Stimulated activated effector memory CD8-positive, alpha-beta T cell treated with anti-CD3 and anti-CD28 coated beads, Interleukin-12 subunit alpha, Interleukin-12 subunit beta, amount 100 ng/mL, for 72 hours (primary cell): ENCODE data around the gene INPP5K.
A peak's percentile ranks its signal among the peaks of the same experiment; 100 is the strongest.

Source experiments
- ATAC-seq: fragments of 150-1000 bp; cut with Tn5 transposase; 2 replicates; pipeline ENCODE4 v1.10.0; 2021
- DNase-seq, 2 donors: peaks; one replicate each; pipeline ENCODE4 v3.0.0; 2021 to 2022; ENCODE audit warnings: low spot score in 2 of 2
- H3K27ac Mint-ChIP-seq: one replicate; pipeline ENCODE4 v1.8.0; 2022; ENCODE audit warnings: mild to moderate bottlenecking, mixed read lengths
- H3K36me3 Mint-ChIP-seq: one replicate; pipeline ENCODE4 v1.8.0; 2022; ENCODE audit warnings: mild to moderate bottlenecking, mixed read lengths
- H3K4me1 Mint-ChIP-seq: one replicate; pipeline ENCODE4 v1.8.0; 2022; ENCODE audit warnings: mixed read lengths
- H3K4me3 Mint-ChIP-seq: one replicate; pipeline ENCODE4 v1.8.0; 2022; ENCODE audit warnings: mild to moderate bottlenecking, mixed read lengths
- H3K9me3 Mint-ChIP-seq: one replicate; pipeline ENCODE4 v1.8.0; 2022; ENCODE audit warnings: mixed read lengths

INPP5K gene

GRCh38 chr17:1471490-1471889 lies 44.9 kb downstream of the INPP5K start:
- DNase-seq (no peak), ATAC-seq (no peak)
- Mint-ChIP-seq H3K9me3 (no peaks in the 10 kb centered on the region), H3K36me3 (peaks cover 62% of the 10 kb centered on the region), H3K27ac (no peak overlapping the region), H3K4me1 (peaks cover 18% of the 10 kb centered on the region), H3K4me3 (no peak overlapping the region)

GRCh38 chr17:1470755-1471462 lies 45.5 kb downstream of the INPP5K start:
- Mint-ChIP-seq H3K4me1 (peaks cover 18% of the 10 kb centered on the region), H3K4me3 (no peak overlapping the region)

DNA sequence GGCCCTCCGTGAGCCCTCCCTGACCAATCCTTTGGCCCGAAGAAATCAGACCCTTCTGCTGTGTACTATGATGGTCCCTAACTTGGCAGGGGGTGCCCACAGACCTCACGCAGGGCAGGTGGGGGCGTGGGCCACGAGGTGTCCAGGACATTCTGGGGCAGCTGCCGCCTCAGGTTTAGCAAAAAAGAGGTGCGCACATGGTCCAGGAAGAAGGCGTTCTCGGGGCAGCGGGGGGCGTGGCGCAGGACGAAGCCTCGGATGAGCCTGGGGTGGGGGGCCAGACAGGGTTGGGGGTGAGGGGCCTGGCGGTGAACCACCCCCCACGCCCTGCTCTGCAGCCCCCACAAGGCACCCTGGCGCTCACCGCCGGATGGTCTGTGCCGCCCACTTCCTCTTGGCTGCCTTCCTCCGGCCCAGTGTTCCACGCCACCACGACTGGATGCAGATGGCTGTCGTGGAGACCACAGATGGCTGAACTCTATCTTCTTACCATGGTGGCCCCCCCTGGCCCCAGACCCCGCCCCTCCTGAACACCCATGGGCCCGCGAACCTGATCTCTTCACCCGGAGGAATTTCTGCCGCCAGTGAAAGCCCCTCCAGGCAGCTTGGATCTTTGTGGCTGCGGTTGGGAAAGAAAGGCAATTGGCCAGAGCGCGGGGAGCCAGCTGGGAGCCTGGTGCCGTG lies 46.2 kb downstream of the INPP5K start:
- H3K4me3 Mint-ChIP-seq, result no peak overlapping the region

More at GRCh38 chr17:1470755-1471462, 45.5 kb downstream of the INPP5K start:
- no peak for ATAC-seq
- no peak for DNase-seq
- H3K36me3 Mint-ChIP-seq, result peaks cover 63% of the 10 kb centered on the region
- H3K27ac Mint-ChIP-seq, result no peak overlapping the region
- H3K9me3 Mint-ChIP-seq, result no peaks in the 10 kb centered on the region

GRCh38 chr17:1469231-1469852 lies 47.1 kb downstream of the INPP5K start:
- Mint-ChIP-seq H3K27ac (no peak overlapping the region), H3K4me3 (no peak overlapping the region), H3K36me3 (peaks cover 64% of the 10 kb centered on the region), H3K9me3 (no peaks in the 10 kb centered on the region), H3K4me1 (peaks cover 14% of the 10 kb centered on the region)
- DNase-seq (no peak), ATAC-seq (no peak)

More for the DNA sequence above, 46.2 kb downstream of the INPP5K start:
- no peaks in the 10 kb centered on the region for H3K9me3 Mint-ChIP-seq
- DNase-seq, result no peak
- ATAC-seq, result no peak
- H3K36me3 Mint-ChIP-seq, result peaks cover 64% of the 10 kb centered on the region
- no peak overlapping the region for H3K27ac Mint-ChIP-seq
- peaks cover 18% of the 10 kb centered on the region for H3K4me1 Mint-ChIP-seq

DNA sequence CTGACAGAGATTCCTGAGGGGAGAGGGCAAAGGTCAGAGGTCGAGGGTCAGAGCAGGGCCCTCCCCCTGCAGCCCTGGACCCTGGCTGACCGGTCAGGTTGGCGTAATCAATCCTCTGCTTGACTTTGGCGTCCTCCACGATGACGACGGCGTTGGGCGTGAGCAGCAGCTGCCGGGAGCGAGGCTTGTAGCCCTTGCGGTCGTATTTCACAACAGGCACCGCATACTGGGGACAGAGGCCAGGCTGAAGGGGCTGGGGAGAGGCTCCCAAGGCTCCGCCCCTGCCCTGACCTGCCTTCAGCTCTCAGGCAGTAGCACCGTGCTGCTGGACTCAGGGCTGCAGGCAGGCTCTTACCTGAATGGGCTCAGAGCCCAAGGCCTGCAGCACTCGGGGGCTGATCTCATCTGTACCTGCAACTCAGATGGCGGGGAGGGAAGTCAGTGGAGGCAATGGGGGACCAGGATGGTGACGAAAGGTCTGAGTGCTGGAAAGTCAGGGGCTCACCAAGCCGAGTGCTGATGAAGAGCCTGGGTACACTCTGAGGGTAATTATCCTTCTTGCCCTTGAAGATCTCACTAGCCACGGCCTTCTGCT lies 48.4 kb downstream of the INPP5K start:
- no peak for DNase-seq
- Mint-ChIP-seq H3K9me3 (no peaks in the 10 kb centered on the region), H3K36me3 (peaks cover 69% of the 10 kb centered on the region), H3K4me3 (no peak overlapping the region), H3K27ac (no peak overlapping the region), H3K4me1 (peaks cover 12% of the 10 kb centered on the region)
- no peak for ATAC-seq

DNA sequence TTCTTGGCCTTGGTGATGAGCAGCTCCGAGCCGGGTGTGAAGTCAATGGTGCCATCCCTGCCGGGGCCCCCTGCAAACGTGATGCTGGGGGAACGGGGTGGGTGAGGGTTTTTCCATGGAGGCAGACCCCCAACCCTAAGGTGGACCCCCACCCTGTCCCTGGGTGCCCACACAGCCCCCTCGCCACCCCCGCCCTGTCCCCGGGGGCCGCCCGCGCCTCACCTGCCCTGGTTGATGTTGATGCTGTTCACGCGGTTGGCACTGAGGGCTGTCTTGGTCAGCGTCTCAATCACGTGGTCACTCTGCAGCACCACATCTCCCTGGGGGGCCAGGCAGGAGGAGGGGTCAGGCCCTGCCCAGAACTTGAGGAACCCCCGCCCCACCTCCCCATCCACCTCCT lies 49.2 kb downstream of the INPP5K start:
- DNase-seq (no peak), ATAC-seq (no peak)
- no peaks in the 10 kb centered on the region for H3K9me3 Mint-ChIP-seq
- H3K36me3 Mint-ChIP-seq, result peaks cover 64% of the 10 kb centered on the region
- H3K27ac Mint-ChIP-seq, result no peak overlapping the region
- no peak overlapping the region for H3K4me3 Mint-ChIP-seq
- H3K4me1 Mint-ChIP-seq, result peaks cover 19% of the 10 kb centered on the region

DNA sequence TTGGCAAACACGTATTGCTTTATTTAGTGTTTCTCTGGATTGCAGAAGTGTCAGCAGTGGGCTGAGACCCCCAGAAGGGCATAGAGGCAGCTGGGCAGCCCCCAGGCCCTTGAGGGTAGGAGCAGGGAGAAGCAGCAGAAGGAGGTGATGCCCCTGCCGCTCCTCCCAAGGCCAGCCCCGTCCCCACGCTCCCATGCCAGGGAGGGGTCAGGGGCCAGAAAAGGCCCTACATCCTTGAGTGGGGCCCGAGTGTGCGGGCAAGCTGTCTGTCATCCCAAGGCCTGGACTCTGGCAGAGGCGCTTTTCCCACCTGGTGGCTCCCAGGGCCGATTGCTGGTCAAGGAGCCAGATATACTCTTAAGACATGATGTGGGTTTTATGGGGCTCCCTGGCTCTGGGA lies 52.2 kb downstream of the INPP5K start:
- DNase-seq (no peak), ATAC-seq (no peak)
- no peak overlapping the region for H3K27ac Mint-ChIP-seq
- peaks cover 30% of the 10 kb centered on the region for H3K4me1 Mint-ChIP-seq
- no peaks in the 10 kb centered on the region for H3K9me3 Mint-ChIP-seq
- peaks cover 42% of the 10 kb centered on the region for H3K36me3 Mint-ChIP-seq
- H3K4me3 Mint-ChIP-seq, result no peak overlapping the region

DNA sequence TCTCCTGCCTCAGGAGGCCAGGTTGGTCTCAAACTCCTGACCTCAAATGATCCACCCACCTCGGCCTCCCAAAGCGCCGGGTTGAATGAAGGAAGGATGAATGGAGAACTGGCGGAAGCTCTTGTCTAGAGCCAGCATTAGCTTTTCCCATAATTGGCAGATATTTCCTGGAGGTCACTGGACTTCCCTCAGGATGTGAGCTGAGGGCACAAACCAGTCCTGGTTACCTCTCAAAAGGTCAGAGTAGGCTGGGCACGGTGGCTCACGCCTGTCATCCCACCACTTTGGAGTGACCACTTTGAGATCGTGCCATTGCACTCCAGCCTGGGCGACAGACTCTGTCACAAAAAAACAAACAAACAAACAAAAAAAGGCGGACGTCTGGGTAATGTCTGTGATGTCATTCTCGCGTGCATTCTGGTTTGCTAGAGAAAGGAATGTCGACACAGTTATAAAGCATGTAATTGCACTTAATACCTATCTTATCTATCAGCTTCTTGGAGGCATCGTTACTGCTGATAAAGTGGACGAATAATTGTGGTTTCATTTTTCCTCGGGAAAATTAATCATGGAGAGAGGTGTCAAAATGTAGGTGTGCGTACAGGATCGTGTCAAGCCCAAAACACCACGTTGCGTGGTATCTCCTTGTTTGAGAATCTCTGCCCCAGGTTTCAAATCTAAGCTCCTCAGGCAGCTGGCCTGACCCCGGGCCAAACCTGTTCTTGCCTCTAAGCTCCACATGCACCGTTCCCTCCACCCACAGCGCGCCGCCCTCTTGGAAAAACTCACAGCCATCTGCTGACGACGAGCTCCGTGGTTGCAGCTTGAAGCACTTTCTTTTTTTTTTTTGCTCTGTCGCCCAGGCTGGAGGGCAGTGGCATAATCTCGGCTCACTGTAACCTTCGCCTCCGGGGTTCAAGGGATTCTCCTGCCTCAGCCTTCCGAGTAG lies 54.0 kb downstream of the INPP5K start:
- no peak for DNase-seq
- peak overlapping the region; percentile 42 for H3K4me3 Mint-ChIP-seq
- no peak for ATAC-seq
- peak overlapping the region; percentile 89 for H3K27ac Mint-ChIP-seq
- peaks cover 34% of the 10 kb centered on the region for H3K4me1 Mint-ChIP-seq
- no peaks in the 10 kb centered on the region for H3K9me3 Mint-ChIP-seq
- peaks cover 35% of the 10 kb centered on the region for H3K36me3 Mint-ChIP-seq

DNA sequence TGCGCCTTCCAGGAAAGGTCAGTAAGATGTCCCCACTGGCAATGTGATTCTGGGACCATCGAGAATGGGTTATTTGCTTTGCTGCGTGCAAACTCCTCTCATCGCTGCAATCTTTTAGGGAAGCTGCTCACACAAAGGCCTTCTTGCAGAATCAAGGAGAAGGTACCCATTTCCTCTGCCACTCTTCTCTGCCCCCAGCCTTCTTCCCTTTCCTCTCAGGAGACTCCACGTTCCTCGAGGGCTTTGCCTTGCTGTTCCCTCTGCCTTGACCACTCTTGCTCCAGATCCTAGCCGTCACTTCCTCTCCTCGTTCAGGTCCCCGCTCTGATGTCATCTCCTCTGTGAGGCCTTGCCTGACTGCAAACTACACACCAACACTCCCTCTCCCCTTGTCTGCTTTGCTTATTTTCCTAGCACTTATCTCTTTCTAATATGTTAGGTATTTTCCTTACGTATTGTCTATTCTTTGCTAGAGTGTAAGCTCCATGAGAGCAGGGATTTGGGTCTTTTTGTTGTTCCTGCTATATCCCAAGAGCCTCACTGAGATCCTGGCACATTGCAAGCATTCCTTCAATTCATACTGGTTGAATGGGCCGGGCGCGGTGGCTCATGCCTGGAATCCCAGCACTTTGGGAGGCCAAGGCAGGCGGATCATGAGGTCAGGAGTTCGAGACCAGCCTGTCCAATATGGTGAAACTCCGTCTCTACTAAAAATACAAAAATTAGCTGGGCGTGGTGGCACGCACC lies 55.0 kb downstream of the INPP5K start:
- H3K4me3 Mint-ChIP-seq, result no peak overlapping the region
- peaks cover 43% of the 10 kb centered on the region for H3K4me1 Mint-ChIP-seq
- H3K36me3 Mint-ChIP-seq, result peaks cover 34% of the 10 kb centered on the region
- no peak overlapping the region for H3K27ac Mint-ChIP-seq
- DNase-seq, result no peak
- no peak for ATAC-seq
- no peaks in the 10 kb centered on the region for H3K9me3 Mint-ChIP-seq

- no peak overlapping the region for H3K27ac Mint-ChIP-seq
- ATAC-seq (no peak), DNase-seq (no peak)
- no peaks in the 10 kb centered on the region for H3K9me3 Mint-ChIP-seq
- H3K4me3 Mint-ChIP-seq, result no peak overlapping the region
- H3K36me3 Mint-ChIP-seq, result peaks cover 22% of the 10 kb centered on the region
- H3K4me1 Mint-ChIP-seq, result peaks cover 43% of the 10 kb centered on the region
Measured at GRCh38 chr17:1460233-1460632, 56.2 kb downstream of the INPP5K start.

GRCh38 chr17:1455797-1456599 lies 60.4 kb downstream of the INPP5K start, which contains the start of gene CRK:
TSS of gene CRK (minus strand) at chr17:1456232. CDS start at chr17:1456117, 115 bp downstream.
- peak; percentile 99 for DNase-seq
- H3K4me1 Mint-ChIP-seq, result peaks cover 50% of the 10 kb centered on the region
- peak; percentile 94 for ATAC-seq
- H3K4me3 Mint-ChIP-seq, result peak within 1 kb of the TSS; percentile 82
- H3K36me3 Mint-ChIP-seq, result peaks cover 42% of the 10 kb centered on the region
- H3K27ac Mint-ChIP-seq, result peak within 1 kb of the TSS; percentile 83
- no peaks in the 10 kb centered on the region for H3K9me3 Mint-ChIP-seq

DNA sequence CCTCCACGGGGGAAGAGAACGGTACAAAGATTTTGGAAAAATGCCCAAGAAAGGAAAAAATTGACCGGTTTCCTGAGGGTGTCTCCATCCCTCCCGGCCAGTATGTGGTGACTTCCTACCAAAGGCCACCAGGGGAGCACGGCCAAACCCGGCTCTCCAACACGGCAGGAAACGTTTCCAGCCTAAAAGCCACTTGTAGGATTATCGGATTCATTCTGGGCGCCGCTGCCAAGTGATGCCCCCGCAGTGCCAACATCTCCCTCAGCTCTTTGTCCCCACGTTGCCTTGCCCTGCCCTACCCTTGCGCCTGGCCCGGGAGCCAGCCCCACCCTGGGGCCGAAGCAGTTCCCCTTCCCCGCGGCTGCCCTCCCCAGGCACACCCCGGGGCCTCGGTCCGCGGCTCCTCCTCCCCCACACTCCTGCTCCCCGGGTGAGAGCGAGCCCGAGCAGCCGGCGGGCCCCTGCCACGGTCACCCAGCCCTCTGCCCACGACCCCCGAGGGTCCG lies 61.1 kb downstream of the INPP5K start:
- Mint-ChIP-seq H3K9me3 (no peaks in the 10 kb centered on the region), H3K36me3 (peaks cover 47% of the 10 kb centered on the region), H3K4me3 (peak overlapping the region; percentile 82), H3K4me1 (peaks cover 49% of the 10 kb centered on the region), H3K27ac (peak overlapping the region; percentile 74)
- DNase-seq (peak; percentile 26 to 70), ATAC-seq (peak; percentile 47)

GRCh38 chr17:1454541-1454940 lies 61.9 kb downstream of the INPP5K start:
- Mint-ChIP-seq H3K27ac (peak overlapping the region; percentile 74), H3K4me3 (peak overlapping the region; percentile 82), H3K9me3 (no peaks in the 10 kb centered on the region), H3K4me1 (peaks cover 51% of the 10 kb centered on the region), H3K36me3 (peaks cover 52% of the 10 kb centered on the region)
- ATAC-seq (no peak), DNase-seq (no peak)
